ACHN (cell line): ENCODE data around the gene ZNF254.
"Not testable (repeated sequence)": the region's sequence is repeated elsewhere in the genome, so short reads cannot be mapped to it uniquely, and the experiment has no call there.

ENCODE experiments used
- DNase-seq: peaks from one replicate; pipeline ENCODE4 v3.0.0-alpha.2; 2015
- in situ Hi-C: cut with HindIII; loops from 2 replicates; pipeline ENCODE4 v1.10.0; 2017; ENCODE audit warnings: low sequenced_read_pairs, low pct_ligation_motif_present, low pct_unique_long_range_greater_than_20kb

The ZNF254 gene

DNA sequence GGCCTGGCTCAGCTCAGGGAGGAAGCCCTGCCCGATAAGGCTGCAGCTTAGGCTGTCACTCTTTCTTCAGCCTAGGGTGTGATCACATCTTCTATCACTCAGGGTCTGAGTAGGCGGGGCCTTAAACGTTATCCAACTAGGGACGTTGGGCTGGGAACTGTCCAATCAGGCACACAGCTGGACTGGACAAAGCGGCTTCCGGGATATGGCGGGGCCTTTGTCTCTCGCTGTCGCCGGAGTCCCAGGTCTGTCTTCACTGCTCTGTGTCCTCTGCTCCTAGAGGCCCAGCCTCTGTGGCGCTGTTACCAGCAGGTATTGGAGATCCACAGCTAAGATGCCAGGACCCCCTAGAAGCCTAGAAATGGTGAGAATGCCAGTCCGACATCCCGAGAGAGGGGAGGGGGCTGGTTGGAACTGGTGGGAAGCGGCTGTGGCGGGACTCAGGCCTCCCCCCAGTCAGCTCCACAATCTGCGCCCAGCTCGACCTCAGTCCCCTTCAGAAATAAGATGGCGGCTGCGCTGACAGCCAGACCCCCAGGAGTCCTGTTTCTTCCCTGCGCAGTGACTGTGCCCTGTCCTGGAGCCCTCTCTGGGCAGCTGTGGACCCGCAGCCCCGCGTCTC is at the start of gene ZNF254:
TSS of gene ZNF254 (plus strand) at position 214 of the 622 bp plus-strand sequence. CDS start at position 335, 121 bp downstream.
- peak; percentile 95 for DNase-seq
- in situ Hi-C loops: no loop called here

GRCh38 chr19:24040621-24041020 is 46.4 kb upstream of the ZNF254 start:
- no peak for DNase-seq
- in situ Hi-C loops: no loop called here

GRCh38 chr19:24041326-24041725 is 45.7 kb upstream of the ZNF254 start:
- in situ Hi-C loops, DNase-seq: not testable (repeated sequence)

- in situ Hi-C loops: no loop called here
- no peak for DNase-seq
These were observed 40.4 kb upstream of the ZNF254 start for GRCh38 chr19:24046550-24046949.

GRCh38 chr19:24048261-24048660 is 38.7 kb upstream of the ZNF254 start:
- in situ Hi-C loops: no loop called here
- DNase-seq: no peak

DNA sequence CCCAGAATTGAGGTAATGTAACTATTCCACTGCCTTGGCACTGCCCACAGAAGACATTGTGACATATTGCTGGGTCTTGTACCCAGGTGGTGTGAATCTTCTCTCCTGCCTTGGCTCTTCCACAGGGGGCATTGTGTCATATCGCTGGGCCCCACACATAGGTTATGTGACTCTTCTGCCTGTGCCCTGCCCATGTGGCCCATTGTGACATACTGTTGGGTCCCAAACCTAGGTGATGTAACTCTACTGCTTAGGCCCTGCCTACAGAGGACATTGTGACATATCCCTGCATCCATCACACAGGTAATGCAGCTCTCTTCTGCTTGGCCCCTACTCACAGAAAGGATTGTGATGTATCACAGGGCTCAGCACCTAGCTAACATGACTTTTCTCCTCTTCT is 37.5 kb upstream of the ZNF254 start:
- no peak for DNase-seq
- in situ Hi-C loops: no loop called here

DNA sequence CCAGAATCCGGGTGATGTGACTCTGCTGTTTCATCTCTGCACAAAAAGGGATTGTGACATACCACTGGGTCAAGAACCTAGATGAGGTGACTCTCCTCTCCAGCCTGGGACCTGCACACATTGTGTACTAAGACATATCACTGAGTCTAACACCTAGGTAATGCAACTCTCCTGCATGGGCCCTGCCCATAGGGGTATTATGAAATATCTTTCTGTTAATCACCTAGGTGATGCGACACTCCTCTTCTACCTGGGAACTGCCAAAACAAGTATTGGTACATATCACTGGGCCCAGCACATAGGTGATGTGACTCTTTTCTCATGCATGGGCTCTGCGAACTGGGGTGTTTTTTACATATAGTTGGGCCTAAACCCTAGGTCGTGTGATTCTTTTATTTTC is 35.5 kb upstream of the ZNF254 start:
- DNase-seq: no peak
- in situ Hi-C loops: no loop called here

GRCh38 chr19:24052811-24053210 is 34.2 kb upstream of the ZNF254 start:
- no peak for DNase-seq
- in situ Hi-C loops: no loop called here

DNA sequence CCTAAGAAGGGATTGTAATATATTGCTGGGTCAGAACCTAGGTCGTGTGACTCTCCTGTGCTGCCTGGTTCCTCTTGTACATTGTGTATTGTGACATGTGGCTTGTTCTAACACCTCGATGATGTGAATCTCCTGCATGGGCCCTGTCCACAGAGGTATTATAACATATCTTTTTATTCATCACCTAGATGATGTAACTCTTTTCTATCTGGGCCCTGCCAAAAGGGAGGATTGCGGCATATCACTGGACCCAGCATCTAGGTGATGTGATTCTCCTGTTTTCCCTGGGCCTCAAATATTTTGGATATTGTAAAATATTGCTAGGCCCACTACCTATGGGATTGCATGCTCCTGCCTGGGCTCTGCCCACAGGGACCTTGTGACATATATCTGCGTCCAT is 33.4 kb upstream of the ZNF254 start:
- no peak for DNase-seq
- in situ Hi-C loops: no loop called here

DNA sequence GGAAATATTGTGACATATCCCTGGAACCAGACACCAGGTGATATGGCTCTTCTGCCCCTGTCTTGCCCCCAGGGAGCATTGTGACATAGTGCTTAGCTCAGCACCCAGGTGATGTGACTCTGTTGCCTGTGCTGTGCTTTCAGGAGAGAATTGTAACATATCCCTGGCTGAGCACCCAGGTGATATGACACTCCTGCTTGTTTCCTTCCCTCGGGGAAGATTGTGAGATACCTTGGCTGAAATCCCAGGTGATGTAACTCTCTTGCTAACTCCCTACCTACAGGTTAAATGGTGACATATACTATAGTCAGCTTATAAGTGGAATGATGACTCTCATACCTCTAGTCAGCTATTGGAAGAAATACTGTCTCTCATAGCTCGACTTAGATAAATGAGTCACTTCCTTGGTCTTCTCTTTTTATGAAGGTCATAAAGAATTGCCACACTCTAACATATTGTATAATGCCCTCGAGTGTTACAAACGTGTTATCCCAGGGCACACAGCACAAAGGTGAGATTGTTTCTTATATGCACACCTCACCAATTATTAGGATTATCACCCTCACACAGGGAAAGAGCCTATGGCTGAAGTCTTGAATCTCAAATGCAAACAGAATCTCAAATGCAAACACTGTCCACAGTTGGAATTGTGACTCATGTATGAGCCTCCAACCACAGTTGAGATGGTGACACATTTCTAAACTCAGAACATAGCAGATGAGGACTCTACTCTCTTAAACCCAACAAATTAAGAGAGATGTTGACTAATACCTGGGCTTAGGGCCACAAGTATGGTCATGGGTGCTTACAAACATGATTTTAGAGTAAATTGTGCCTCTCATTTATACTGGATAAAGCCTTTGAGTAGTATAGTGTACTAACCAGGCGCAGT is 32.7 kb upstream of the ZNF254 start:
- in situ Hi-C loops: no loop called here
- peak; percentile 54 for DNase-seq

GRCh38 chr19:24055548-24055947 is 31.4 kb upstream of the ZNF254 start:
- in situ Hi-C loops: no loop called here
- no peak for DNase-seq

DNA sequence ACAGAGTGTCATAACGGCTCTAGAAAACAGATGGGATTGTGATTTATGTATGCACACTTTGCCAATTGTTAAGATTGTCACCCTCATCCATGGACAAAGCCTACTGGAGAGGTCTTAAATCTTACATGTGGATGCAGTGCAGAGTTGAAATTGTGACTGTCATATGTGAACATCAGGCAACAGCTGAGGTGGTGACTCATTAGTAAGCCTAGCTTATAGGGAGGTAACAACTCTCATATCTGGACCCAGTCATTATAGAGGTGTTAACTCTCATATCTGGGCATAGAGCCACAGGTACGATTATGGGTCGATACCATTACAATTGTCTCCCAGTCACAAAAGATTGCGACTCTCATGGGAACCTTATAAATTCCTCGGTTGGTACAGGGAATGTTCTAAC is 29.8 kb upstream of the ZNF254 start:
- DNase-seq: no peak
- in situ Hi-C loops: no loop called here

DNA sequence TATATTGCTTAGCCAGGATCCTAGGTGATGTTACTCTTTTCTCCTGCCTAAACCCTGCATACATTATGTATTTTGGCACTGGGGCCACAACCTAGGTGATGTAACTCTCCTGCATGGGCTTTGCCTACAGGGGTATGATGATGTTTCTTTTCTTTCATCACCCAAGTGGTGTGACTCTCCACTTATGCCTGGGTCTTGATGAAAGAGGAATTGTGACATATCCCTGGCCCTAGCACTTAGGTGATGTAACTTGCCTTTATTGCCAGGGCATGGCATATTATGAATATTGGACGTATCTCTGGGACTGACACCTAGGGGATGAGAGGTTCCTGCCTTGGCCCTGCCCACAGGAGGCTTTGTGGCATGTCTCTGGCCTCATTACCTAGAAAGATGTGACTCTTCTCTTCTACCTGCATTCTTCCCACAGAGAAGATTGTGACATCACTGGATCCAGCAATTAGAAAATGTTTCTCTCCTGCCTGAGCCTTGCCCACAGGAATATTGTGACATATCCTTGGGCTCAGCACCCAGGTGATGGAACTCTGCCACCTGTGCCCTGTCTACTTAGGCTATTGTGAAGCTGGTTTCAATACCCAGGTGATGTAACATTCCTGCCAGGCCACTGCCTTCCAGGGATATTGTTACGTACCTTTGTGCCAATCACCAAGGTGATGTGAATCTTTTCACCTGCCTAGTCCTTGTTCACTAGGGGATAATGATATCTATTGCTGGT is 27.3 kb upstream of the ZNF254 start:
- DNase-seq: no peak
- in situ Hi-C loops: no loop called here

GRCh38 chr19:24060687-24061356 is 26.2 kb upstream of the ZNF254 start:
- in situ Hi-C loops: no loop called here
- no peak for DNase-seq

DNA sequence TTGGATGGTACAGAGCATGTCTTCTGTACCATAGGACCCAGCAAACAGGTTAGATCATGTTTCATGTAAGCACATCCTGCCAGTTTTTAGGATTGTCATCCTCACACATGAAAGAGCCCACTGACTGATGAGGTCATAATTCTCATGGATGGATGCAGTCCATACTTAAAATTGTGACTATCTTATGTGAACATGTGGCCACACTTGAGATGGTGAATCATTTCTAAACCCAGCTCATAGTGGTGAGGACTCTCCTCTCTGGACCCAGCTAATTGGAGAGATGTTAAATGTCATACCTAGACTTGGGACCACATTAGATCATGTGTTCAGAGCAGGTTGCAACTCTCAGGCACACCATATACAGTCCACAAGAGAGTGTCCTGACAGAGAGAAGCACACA is 24.8 kb upstream of the ZNF254 start:
- no peak for DNase-seq
- in situ Hi-C loops: no loop called here

- in situ Hi-C loops: no loop called here
- no peak for DNase-seq
These were observed 23.7 kb upstream of the ZNF254 start for GRCh38 chr19:24063295-24063694.

- in situ Hi-C loops: no loop called here
- no peak for DNase-seq
These were observed 22.8 kb upstream of the ZNF254 start for GRCh38 chr19:24064175-24064574.

- no peak for DNase-seq
- in situ Hi-C loops: no loop called here
These were observed 21.7 kb upstream of the ZNF254 start for GRCh38 chr19:24065243-24065642.
